GM23338 (cell line): ENCODE data around the gene OR2F2. TPM values are rescaled to one million over a fixed set of nuclear protein-coding genes. Genes with fewer than 3 reads are reported as not detected.
A peak's percentile ranks its signal among the peaks of the same experiment; 100 is the strongest.

Source experiments
- ATAC-seq: fragments of 200-7000 bp; cut with Tn5 transposase; 3 replicates; pipeline ENCODE4 v1.9.1; 2020
- DNase-seq: peaks from one replicate; pipeline ENCODE4 v3.0.0-alpha.2; 2015; ENCODE audit warnings: low spot score
- H2AFZ ChIP-seq: fragments of 200-600 bp; sonication (generic); 2 replicates; pipeline ENCODE4 v1.8.0; 2016; ENCODE audit warnings: antibody characterized with exemption, mild to moderate bottlenecking, moderate library complexity
- H3F3A ChIP-seq: fragments of 200-600 bp; sonication (generic); replicated peaks from 2 replicates; pipeline ENCODE4 v1.8.0; 2017; ENCODE audit warnings: antibody characterized with exemption, mixed run types, low read depth
- H3K27ac ChIP-seq: fragments of 200-600 bp; sonication (generic); 2 replicates; pipeline ENCODE4 v1.6.1; 2016; ENCODE audit warnings: low read depth
- H3K27me3 ChIP-seq: fragments of 200-600 bp; sonication (generic); 2 replicates; pipeline ENCODE4 v1.8.0; 2016; ENCODE audit warnings: mild to moderate bottlenecking, mixed run types, moderate library complexity; ENCODE audit not compliant: insufficient read depth
- H3K36me3 ChIP-seq: fragments of 200-600 bp; sonication (generic); 2 replicates; pipeline ENCODE4 v1.8.0; 2016; ENCODE audit warnings: mild to moderate bottlenecking; ENCODE audit not compliant: insufficient read depth
- H3K4me1 ChIP-seq: fragments of 200-600 bp; sonication (generic); 2 replicates; pipeline ENCODE4 v1.8.0; 2016; ENCODE audit warnings: mild to moderate bottlenecking, moderate library complexity; ENCODE audit not compliant: insufficient read depth
- H3K4me2 ChIP-seq: fragments of 200-600 bp; sonication (generic); 2 replicates; pipeline ENCODE4 v1.7.1; 2017; ENCODE audit warnings: mixed run types
- H3K4me3 ChIP-seq: fragments of 200-600 bp; sonication (generic); 2 replicates; pipeline ENCODE4 v1.6.1; 2016; ENCODE audit warnings: mixed run types
- H3K79me2 ChIP-seq: fragments of 200-600 bp; sonication (generic); replicated peaks from 2 replicates; pipeline ENCODE4 v1.8.0; 2017; ENCODE audit warnings: mild to moderate bottlenecking; ENCODE audit not compliant: insufficient read depth
- H3K9me2 ChIP-seq: fragments of 200-600 bp; sonication (generic); 2 replicates; pipeline ENCODE4 v1.8.0; 2017; ENCODE audit not compliant: insufficient read depth
- H4K20me1 ChIP-seq: fragments of 200-600 bp; sonication (generic); replicated peaks from 2 replicates; pipeline ENCODE4 v1.8.0; 2017; ENCODE audit warnings: mild to moderate bottlenecking; ENCODE audit not compliant: insufficient read depth
- H3K27ac Mint-ChIP-seq: 2 replicates; pipeline ENCODE4 v1.8.0; 2020; ENCODE audit warnings: inconsistent platforms, mild to moderate bottlenecking, moderate library complexity, mixed read lengths
- H3K27me3 Mint-ChIP-seq: 3 replicates; pipeline ENCODE4 v1.8.0; 2022; ENCODE audit warnings: low read depth, mild to moderate bottlenecking, moderate library complexity, mixed read lengths, inconsistent platforms; ENCODE audit not compliant: insufficient read depth, poor library complexity
- H3K36me3 Mint-ChIP-seq: 3 replicates; pipeline ENCODE4 v1.8.0; 2021; ENCODE audit warnings: low read depth, mild to moderate bottlenecking, inconsistent platforms, moderate library complexity, mixed read lengths
- H3K4me1 Mint-ChIP-seq: 3 replicates; pipeline ENCODE4 v1.8.0; 2020; ENCODE audit warnings: mild to moderate bottlenecking, inconsistent platforms, mixed read lengths
- H3K4me3 Mint-ChIP-seq: 3 replicates; pipeline ENCODE4 v1.8.0; 2021; ENCODE audit warnings: moderate library complexity, mild to moderate bottlenecking, inconsistent platforms, mixed read lengths
- H3K9me3 Mint-ChIP-seq: 3 replicates; pipeline ENCODE4 v1.8.0; 2020; ENCODE audit warnings: moderate library complexity, mild to moderate bottlenecking, inconsistent platforms, mixed read lengths
- CREB1 ChIP-seq: fragments of 250-450 bp; sonication (Bioruptor Pico); IDR thresholded peaks from 2 replicates; pipeline ENCODE4 v1.5.0; 2020; ENCODE audit warnings: low read depth, mild to moderate bottlenecking, moderate library complexity
- JUNB ChIP-seq: IDR thresholded peaks from one replicate; pipeline ENCODE4 v1.6.1; 2016; ENCODE audit warnings: antibody characterized with exemption; ENCODE audit not compliant: unreplicated experiment
- NANOG ChIP-seq: IDR thresholded peaks from 2 replicates; pipeline ENCODE4 v1.6.1; 2016; ENCODE audit warnings: antibody characterized with exemption, borderline replicate concordance
- POLR2AphosphoS5 ChIP-seq: IDR thresholded peaks from 2 replicates; pipeline ENCODE4 v1.6.1; 2016; ENCODE audit warnings: antibody characterized with exemption, low read depth
- REST ChIP-seq: IDR thresholded peaks from one replicate; pipeline ENCODE4 v1.6.1; 2018; ENCODE audit warnings: antibody characterized with exemption; ENCODE audit not compliant: unreplicated experiment
- STAT1 ChIP-seq: IDR thresholded peaks from one replicate; pipeline ENCODE4 v1.6.1; 2016; ENCODE audit warnings: antibody characterized with exemption; ENCODE audit not compliant: unreplicated experiment
- ZNF114 ChIP-seq: fragments of 250-450 bp; sonication (Bioruptor Pico); IDR thresholded peaks from 2 replicates; pipeline ENCODE4 v1.5.0; 2020; ENCODE audit warnings: mild to moderate bottlenecking, moderate library complexity
- polyA plus RNA-seq: library from polyadenylated mRNA; unstranded; fragments of >200 nt; fragmentation: Nextera tagmentation; extraction: Ambion mirVana; gene quantifications from 2 replicates; pipeline ENCODE4 v1.2.1, GENCODE V29; 2016
- total RNA-seq: library from RNA; depleted of rRNA; stranded (reverse); fragments of >200 nt; shearing (Covaris generic); gene quantifications from 2 replicates; pipeline ENCODE4 v1.2.3, GENCODE V29; 2014
- TF ChIP-seq, protein P1 (sequence below), 2 experiments: fragments of 200-600 bp in 1 of 2; sonication (generic) in 1 of 2; conservative IDR thresholded peaks; 2 replicates each; pipeline versions ENCODE4 v1.5.1 to v1.6.1; 2016 to 2017; ENCODE audit warnings: antibody characterized with exemption in 2 of 2, low read depth in 2 of 2, mild to moderate bottlenecking in 2 of 2, moderate library complexity in 1 of 2
- TF ChIP-seq, protein P2 (sequence below): IDR thresholded peaks from 2 replicates; pipeline ENCODE4 v1.6.1; 2016; ENCODE audit warnings: antibody characterized with exemption

Gene OR2F2
- total and polyA plus RNA-seq, 2 experiments from 2014 or later: not detected

- TF ChIP-seq REST (no peak), JUNB (no peak), POLR2AphosphoS5 (no peak), CREB1 (no peak)
- TF ChIP-seq, protein P1, sequence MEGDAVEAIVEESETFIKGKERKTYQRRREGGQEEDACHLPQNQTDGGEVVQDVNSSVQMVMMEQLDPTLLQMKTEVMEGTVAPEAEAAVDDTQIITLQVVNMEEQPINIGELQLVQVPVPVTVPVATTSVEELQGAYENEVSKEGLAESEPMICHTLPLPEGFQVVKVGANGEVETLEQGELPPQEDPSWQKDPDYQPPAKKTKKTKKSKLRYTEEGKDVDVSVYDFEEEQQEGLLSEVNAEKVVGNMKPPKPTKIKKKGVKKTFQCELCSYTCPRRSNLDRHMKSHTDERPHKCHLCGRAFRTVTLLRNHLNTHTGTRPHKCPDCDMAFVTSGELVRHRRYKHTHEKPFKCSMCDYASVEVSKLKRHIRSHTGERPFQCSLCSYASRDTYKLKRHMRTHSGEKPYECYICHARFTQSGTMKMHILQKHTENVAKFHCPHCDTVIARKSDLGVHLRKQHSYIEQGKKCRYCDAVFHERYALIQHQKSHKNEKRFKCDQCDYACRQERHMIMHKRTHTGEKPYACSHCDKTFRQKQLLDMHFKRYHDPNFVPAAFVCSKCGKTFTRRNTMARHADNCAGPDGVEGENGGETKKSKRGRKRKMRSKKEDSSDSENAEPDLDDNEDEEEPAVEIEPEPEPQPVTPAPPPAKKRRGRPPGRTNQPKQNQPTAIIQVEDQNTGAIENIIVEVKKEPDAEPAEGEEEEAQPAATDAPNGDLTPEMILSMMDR (conservative IDR thresholded peaks at IDR 0.05; ENCODE audit: low read depth in 2 of 2): no peak
- TF ChIP-seq, protein P2, sequence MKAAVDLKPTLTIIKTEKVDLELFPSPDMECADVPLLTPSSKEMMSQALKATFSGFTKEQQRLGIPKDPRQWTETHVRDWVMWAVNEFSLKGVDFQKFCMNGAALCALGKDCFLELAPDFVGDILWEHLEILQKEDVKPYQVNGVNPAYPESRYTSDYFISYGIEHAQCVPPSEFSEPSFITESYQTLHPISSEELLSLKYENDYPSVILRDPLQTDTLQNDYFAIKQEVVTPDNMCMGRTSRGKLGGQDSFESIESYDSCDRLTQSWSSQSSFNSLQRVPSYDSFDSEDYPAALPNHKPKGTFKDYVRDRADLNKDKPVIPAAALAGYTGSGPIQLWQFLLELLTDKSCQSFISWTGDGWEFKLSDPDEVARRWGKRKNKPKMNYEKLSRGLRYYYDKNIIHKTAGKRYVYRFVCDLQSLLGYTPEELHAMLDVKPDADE: no peak
Measured at GRCh38 chr7:143901332-143901667, 33.7 kb upstream of the OR2F2 start (continued).

DNA sequence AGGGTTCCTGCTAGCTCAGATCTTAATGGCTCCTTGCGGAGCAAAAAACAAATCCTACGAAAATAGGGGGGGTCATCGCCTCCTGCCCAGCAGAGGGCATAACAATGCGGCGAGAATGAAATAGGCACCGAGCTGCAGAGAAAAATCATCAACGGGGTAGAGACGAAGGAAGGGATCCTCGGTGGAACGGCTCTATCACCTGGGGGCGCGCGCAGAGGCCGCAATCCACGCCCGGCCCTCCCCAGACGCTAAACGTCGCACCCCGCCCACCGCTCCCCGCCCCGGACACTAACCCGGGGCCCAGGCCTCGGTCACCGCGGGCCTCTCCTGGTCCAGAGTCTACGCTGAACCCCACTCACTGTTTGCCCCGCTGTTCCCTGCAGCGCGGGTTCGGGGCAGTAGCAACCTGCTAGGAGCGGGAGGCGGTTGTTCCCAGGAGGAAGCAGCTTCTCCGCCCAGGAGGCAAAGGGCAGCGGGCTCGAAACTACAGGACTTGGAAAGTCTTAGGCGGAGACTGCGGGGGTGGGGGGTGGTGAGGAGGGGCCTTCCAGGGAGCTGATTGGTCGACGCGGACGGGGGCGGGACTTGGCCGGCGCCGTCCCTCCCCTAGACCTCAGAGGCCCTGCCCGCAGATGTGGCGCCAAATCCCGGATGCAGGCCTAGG, 33.2 kb upstream of the OR2F2 start, which contains the start of gene TCAF1:
TSS of gene TCAF1 (minus strand) at position 509 of the 664 bp plus-strand sequence. CDS start 25,568 bp downstream, outside the sequence.
- ATAC-seq (peak; percentile 83), DNase-seq (peak; percentile 97)
- Mint-ChIP-seq H3K27ac (peak within 1 kb of the TSS; percentile 99), H3K36me3 (peaks cover 2% of the 10 kb centered on the region; the same call in 2 of the 3 replicates), H3K4me1 (peaks cover 61% of the 10 kb centered on the region), H3K9me3 (0 out of 3 replicates have a peak, but pooled peaks cover 2% of the 10 kb centered on the region), H3K27me3 (peaks cover 6% of the 10 kb centered on the region), H3K4me3 (peak within 1 kb of the TSS; percentile 98)
- H3K4me2 ChIP-seq: peak within 1 kb of the TSS; percentile 95
- peaks cover 46% of the 10 kb centered on the region for H3K79me2 ChIP-seq
- H3K9me2 ChIP-seq: no peaks in the 10 kb centered on the region
- peak within 1 kb of the TSS; percentile 96 for H3K4me3 ChIP-seq
- no peaks in the 10 kb centered on the region for H3K36me3 ChIP-seq
- peak within 1 kb of the TSS; percentile 97 for H3K27ac ChIP-seq
- no peak for TF ChIP-seq ZNF114 (CRISPR knock-in tag)
- TF ChIP-seq, protein P2: no peak
- no peak for TF ChIP-seq STAT1
- TF ChIP-seq, protein P1 (conservative IDR thresholded peaks at IDR 0.05; ENCODE audit: low read depth in 2 of 2): peak; percentile 34 to 39
- no peak for TF ChIP-seq NANOG
- peak; percentile 94 for TF ChIP-seq POLR2AphosphoS5
- no peak for TF ChIP-seq JUNB
- TF ChIP-seq CREB1: no peak
- H2AFZ ChIP-seq: peak within 1 kb of the TSS; percentile 73; the same call in 1 of the 2 replicates
- H3F3A ChIP-seq: no peaks in the 10 kb centered on the region
- peaks cover 21% of the 10 kb centered on the region for H4K20me1 ChIP-seq
- peaks cover 56% of the 10 kb centered on the region for H3K4me1 ChIP-seq
- H3K27me3 ChIP-seq: no peaks in the 10 kb centered on the region
